Spleen (tissue), 11 donors: ENCODE data around the gene COL27A1. TPM values are rescaled to one million over a fixed set of nuclear protein-coding genes. Genes with fewer than 3 reads are reported as not detected.

ENCODE experiments used
- DNase-seq: peaks from one replicate; pipeline ENCODE4 v3.0.0-alpha.2; 2020
- H3K27ac ChIP-seq, 8 donors: fragments of 200-600 bp; sonication (generic) in 7 of 8; 1 replicate in 4 of 8; 2 replicates in 4 of 8; pipeline versions ENCODE4 v1.5.0 to v1.8.0; 2016 to 2021; ENCODE audit warnings: inconsistent platforms in 4 of 8, mild to moderate bottlenecking in 4 of 8, moderate library complexity in 1 of 8
- H3K27me3 ChIP-seq, 7 donors: fragments of 200-600 bp; sonication (generic) in 6 of 7; replicated peaks in 1 of 7; 1 replicate in 4 of 7; 2 replicates in 3 of 7; pipeline versions ENCODE4 v1.5.0 to v1.8.0; 2016 to 2021; ENCODE audit warnings: inconsistent platforms in 3 of 7, mild to moderate bottlenecking in 1 of 7
- H3K36me3 ChIP-seq, 6 donors: fragments of 200-600 bp; sonication (generic) in 5 of 6; 1 replicate in 4 of 6; 2 replicates in 2 of 6; pipeline versions ENCODE4 v1.5.0 to v1.8.0; 2016 to 2021; ENCODE audit warnings: inconsistent platforms in 2 of 6
- H3K4me1 ChIP-seq, 6 donors: fragments of 200-600 bp; sonication (generic) in 5 of 6; 1 replicate in 3 of 6; 2 replicates in 3 of 6; pipeline versions ENCODE4 v1.5.0 to v1.8.0; 2016 to 2021; ENCODE audit warnings: inconsistent platforms in 3 of 6
- H3K4me3 ChIP-seq, 8 donors: fragments of 200-600 bp; sonication (generic) in 7 of 8; 1 replicate in 4 of 8; 2 replicates in 4 of 8; pipeline versions ENCODE4 v1.5.0 to v1.8.0; 2016 to 2021; ENCODE audit warnings: inconsistent platforms in 4 of 8, mild to moderate bottlenecking in 4 of 8, moderate library complexity in 2 of 8
- H3K9me3 ChIP-seq, 8 donors: fragments of 200-600 bp; sonication (generic) in 7 of 8; 1 replicate in 4 of 8; 2 replicates in 4 of 8; pipeline versions ENCODE4 v1.5.0 to v1.8.0; 2016 to 2021; ENCODE audit warnings: inconsistent platforms in 4 of 8
- CTCF ChIP-seq, 11 experiments: fragments of 200-600 bp in 7 of 11; fragments of 450-650 bp in 4 of 11; sonication (generic) in 4 of 11; IDR thresholded peaks in 8 of 11; conservative IDR thresholded peaks in 3 of 11; 1 replicate in 7 of 11; 2 replicates in 4 of 11; pipeline versions ENCODE4 v1.4.0 to v1.8.0; 2016 to 2021; ENCODE audit warnings: antibody characterized with exemption in 11 of 11, inconsistent platforms in 4 of 11, mild to moderate bottlenecking in 1 of 11
- POLR2A ChIP-seq, 3 donors: fragments of 450-650 bp; IDR thresholded peaks; one replicate each; pipeline ENCODE4 v1.5.1; 2017; ENCODE audit warnings: antibody characterized with exemption in 3 of 3, mild to moderate bottlenecking in 1 of 3
- POLR2AphosphoS5 ChIP-seq, 3 donors: sonication (generic); formaldehyde crosslinking; IDR thresholded peaks; one replicate each; pipeline ENCODE4 v1.5.1; 2017; ENCODE audit warnings: antibody characterized with exemption in 3 of 3
- WGBS, 5 donors: extraction: QIAGEN DNeasy Blood & Tissue Kit in 3 of 5; methylation state at CpG; one replicate each; pipeline versions ENCODE4 v1.1.5 to v1.1.7; 2013 to 2018; 5-methylcytosine and 5-hydroxymethylcytosine counted together
- intact Hi-C: fragments of 100-400 bp; cut with DNase I; formaldehyde crosslinking; loops from one replicate; pipeline ENCODE4 v1.15.0; 2023; ENCODE audit warnings: low total_unique reads
- polyA plus RNA-seq, 3 donors: library from polyadenylated mRNA; stranded (reverse); fragments of 200-250 nt; gene quantifications; one replicate each; pipeline ENCODE4 v1.2.1, GENCODE V29; 2013
- total RNA-seq, 7 donors: library from RNA; depleted of rRNA in 3 of 7; stranded (reverse); fragments of >200 nt in 3 of 7; fragmentation: NEBNext Ultra II Directional in 4 of 7; extraction: Animal tissue kit (Norgen Biotek cat#: 25700) in 4 of 7; gene quantifications; one replicate each; pipeline versions ENCODE4 v1.1.0 to v1.2.1, GENCODE V29; 2016 to 2021
- donor health status: healthy with polysubstance abuse.
- donor health status: DM: no; HTN: no; CAD: no; lungs with moderate emphysema.
- donor health status: DM: no; HTN: no; CAD: no.
- donor health status: Bipolar disorder and iron deficiency.
- donor health status: healthy.
- donor health status: DM: no; HTN: no; CAD: no.
- donor health status: DM: yes; HTN: yes; CAD: no.

Gene COL27A1
- total and polyA plus RNA-seq, 10 donors, result 2.1 to 23.4 (median 6.1) TPM

- Histone ChIP-seq H3K4me1 (peaks cover 0 to 4% (median 0%) of the 10 kb centered on the region in 6 donors), H3K27me3 (no peaks in the 10 kb centered on the region), H3K27ac (no peak overlapping the region), H3K36me3 (no peaks in the 10 kb centered on the region), H3K9me3 (no peaks in the 10 kb centered on the region), H3K4me3 (no peak overlapping the region)
- intact Hi-C loops, result no loop called here
- no peak for DNase-seq
- TF ChIP-seq POLR2AphosphoS5 (IDR thresholded peaks at IDR 0.05) (peak in 2 of 3 donors; percentile 13 to 18), CTCF (IDR thresholded peaks at IDR 0.05 in 8 of 11, conservative IDR thresholded peaks at IDR 0.05 in 3 of 11) (no peak)
- WGBS, 5 donors, result 72 to 85% (median 75%) methylated on average over 13 of the region's 13 CpGs
These were observed 94.9 kb downstream of the COL27A1 start for GRCh38 chr9:114250235-114250568.

GRCh38 chr9:114250648-114251047 lies 95.3 kb downstream of the COL27A1 start:
- H3K27me3 ChIP-seq, result no peaks in the 10 kb centered on the region
- peaks cover 0 to 4% (median 0%) of the 10 kb centered on the region in 6 donors for H3K4me1 ChIP-seq

GRCh38 chr9:114252394-114252793 lies 97.1 kb downstream of the COL27A1 start:
- H3K36me3 ChIP-seq, result no peaks in the 10 kb centered on the region
- TF ChIP-seq POLR2A (IDR thresholded peaks at IDR 0.05), result no peak
- no peak for TF ChIP-seq CTCF (IDR thresholded peaks at IDR 0.05 in 8 of 11, conservative IDR thresholded peaks at IDR 0.05 in 3 of 11)
- no peak for TF ChIP-seq POLR2AphosphoS5 (IDR thresholded peaks at IDR 0.05)
- H3K27me3 ChIP-seq, result no peaks in the 10 kb centered on the region
- H3K27ac ChIP-seq, result no peak overlapping the region
- intact Hi-C loops, result no loop called here
- WGBS, 5 donors, result 73 to 90% (median 83%) methylated on average over 4 to 6 of the region's 6 CpGs
- DNase-seq, result no peak
- no peak overlapping the region for H3K4me3 ChIP-seq
- H3K9me3 ChIP-seq, result no peaks in the 10 kb centered on the region
- peaks cover 0 to 4% (median 0%) of the 10 kb centered on the region in 6 donors for H3K4me1 ChIP-seq

More at GRCh38 chr9:114250648-114251047, 95.3 kb downstream of the COL27A1 start:
- intact Hi-C loops, result no loop called here
- no peak overlapping the region for H3K27ac ChIP-seq
- no peak overlapping the region for H3K4me3 ChIP-seq
- H3K36me3 ChIP-seq, result no peaks in the 10 kb centered on the region
- 73 to 79% (median 77%) methylated on average over 3 of the region's 3 CpGs for WGBS, 5 donors
- DNase-seq, result no peak
- TF ChIP-seq POLR2AphosphoS5 (IDR thresholded peaks at IDR 0.05), result no peak
- no peak for TF ChIP-seq POLR2A (IDR thresholded peaks at IDR 0.05)
- TF ChIP-seq CTCF (IDR thresholded peaks at IDR 0.05 in 8 of 11, conservative IDR thresholded peaks at IDR 0.05 in 3 of 11), result no peak
- H3K9me3 ChIP-seq, result no peaks in the 10 kb centered on the region

GRCh38 chr9:114256827-114257328 lies 101.5 kb downstream of the COL27A1 start:
- TF ChIP-seq POLR2A (IDR thresholded peaks at IDR 0.05) (no peak), CTCF (IDR thresholded peaks at IDR 0.05 in 8 of 11, conservative IDR thresholded peaks at IDR 0.05 in 3 of 11) (no peak)
- WGBS, 5 donors, result 79 to 91% (median 88%) methylated on average over 9 to 10 of the region's 10 CpGs
- no peaks in the 10 kb centered on the region for H3K4me1 ChIP-seq

More at GRCh38 chr9:114256827-114257328, 101.5 kb downstream of the COL27A1 start:
- Histone ChIP-seq H3K27me3 (no peaks in the 10 kb centered on the region), H3K36me3 (no peaks in the 10 kb centered on the region), H3K9me3 (no peaks in the 10 kb centered on the region), H3K27ac (no peak overlapping the region), H3K4me3 (no peak overlapping the region)
- intact Hi-C loops, result no loop called here
- no peak for DNase-seq
